Glomerular visceral epithelial cell (primary cell): ENCODE measurements around the gene TAAR5.
A peak's percentile ranks its signal among the peaks of the same experiment; 100 is the strongest.
"Not testable (repeated sequence)": the region's sequence is repeated elsewhere in the genome, so short reads cannot be mapped to it uniquely, and the experiment has no call there.

Experiments used
- DNase-seq: peaks from one replicate; pipeline ENCODE4 v3.0.0-alpha.2; 2016; ENCODE audit errors: extremely low spot score

Gene TAAR5

GRCh38 chr6:132589454-132589853, at the start of gene TAAR5:
TSS of gene TAAR5 (minus strand) at chr6:132589741. CDS start at chr6:132589686, 55 bp downstream.
- DNase-seq = no peak

GRCh38 chr6:132637135-132637534, 47.6 kb upstream of the TAAR5 start:
- not testable (repeated sequence) for DNase-seq

GRCh38 chr6:132635906-132636305, 46.4 kb upstream of the TAAR5 start:
- DNase-seq = not testable (repeated sequence)

- not testable (repeated sequence) for DNase-seq
These were observed 45.7 kb upstream of the TAAR5 start for GRCh38 chr6:132635288-132635687.

GRCh38 chr6:132634796-132635195, 45.3 kb upstream of the TAAR5 start:
- no peak for DNase-seq

GRCh38 chr6:132633362-132633761, 43.8 kb upstream of the TAAR5 start:
- DNase-seq = no peak

GRCh38 chr6:132624175-132624574, 34.6 kb upstream of the TAAR5 start, which contains the start of gene TAAR2:
TSS of gene TAAR2 (minus strand) at chr6:132624275. CDS start at chr6:132624275, 0 bp downstream.
- no peak for DNase-seq

GRCh38 chr6:132623106-132623845, 33.7 kb upstream of the TAAR5 start:
- DNase-seq = no peak

- DNase-seq = no peak
These were observed 27.1 kb upstream of the TAAR5 start for GRCh38 chr6:132616677-132617076.

GRCh38 chr6:132614554-132614953, 25.0 kb upstream of the TAAR5 start:
- peak; percentile 1 for DNase-seq

- no peak for DNase-seq
These were observed 23.0 kb upstream of the TAAR5 start for GRCh38 chr6:132612449-132613108.

GRCh38 chr6:132611616-132612015, 22.1 kb upstream of the TAAR5 start:
- DNase-seq = no peak

GRCh38 chr6:132607544-132608233, 18.1 kb upstream of the TAAR5 start:
- peak; percentile 56 for DNase-seq

- no peak for DNase-seq
These were observed 15.2 kb upstream of the TAAR5 start for GRCh38 chr6:132604635-132605152.

GRCh38 chr6:132600900-132601299, 11.4 kb upstream of the TAAR5 start:
- not testable (repeated sequence) for DNase-seq

- DNase-seq = peak; percentile 10
These were observed 8.9 kb upstream of the TAAR5 start for GRCh38 chr6:132598473-132598872.

- DNase-seq = no peak
These were observed 6.7 kb upstream of the TAAR5 start for GRCh38 chr6:132596201-132596600.

GRCh38 chr6:132592855-132593254, 3.3 kb upstream of the TAAR5 start:
- no peak for DNase-seq

- DNase-seq = no peak
These were observed 821 bp upstream of the TAAR5 start for GRCh38 chr6:132590362-132590761.

- DNase-seq = no peak
These were observed 2.1 kb downstream of the TAAR5 start for GRCh38 chr6:132587424-132587823.

GRCh38 chr6:132584698-132585097, 4.8 kb downstream of the TAAR5 start:
- DNase-seq = no peak

GRCh38 chr6:132571774-132572173, 17.8 kb downstream of the TAAR5 start:
- DNase-seq = no peak
